CD4-positive, alpha-beta T cell treated with Interleukin-1 beta for 1 hour (primary cell): ENCODE data around the gene ACTL6B.

Experiments
- DNase-seq, 2 donors: peaks; one replicate each; pipeline ENCODE4 v3.0.0-alpha.2; 2020 to 2022

The ACTL6B gene

GRCh38 chr7:100626530-100627237 is 29.6 kb downstream of the ACTL6B start:
- peak; percentile 92 for DNase-seq

DNA sequence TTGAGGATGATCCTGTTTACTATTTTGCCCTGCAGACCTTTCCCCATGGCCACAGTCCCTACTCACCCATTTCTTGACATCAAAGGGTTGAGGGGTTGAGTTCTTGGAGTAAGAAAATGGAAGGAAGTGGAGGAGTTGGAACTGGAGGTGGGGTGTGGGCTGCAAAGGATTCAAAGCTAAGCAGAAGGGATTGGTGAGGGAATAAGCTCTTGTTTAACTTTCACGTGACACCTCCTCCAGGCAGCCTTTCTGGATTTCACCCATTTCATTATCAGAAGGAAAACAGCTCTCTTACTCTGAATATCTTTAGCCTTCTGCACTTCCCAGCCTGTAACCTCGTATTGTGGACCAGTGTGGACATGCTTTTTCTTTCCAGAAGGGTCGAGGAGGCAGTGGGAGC is 30.2 kb downstream of the ACTL6B start:
- DNase-seq = no peak

DNA sequence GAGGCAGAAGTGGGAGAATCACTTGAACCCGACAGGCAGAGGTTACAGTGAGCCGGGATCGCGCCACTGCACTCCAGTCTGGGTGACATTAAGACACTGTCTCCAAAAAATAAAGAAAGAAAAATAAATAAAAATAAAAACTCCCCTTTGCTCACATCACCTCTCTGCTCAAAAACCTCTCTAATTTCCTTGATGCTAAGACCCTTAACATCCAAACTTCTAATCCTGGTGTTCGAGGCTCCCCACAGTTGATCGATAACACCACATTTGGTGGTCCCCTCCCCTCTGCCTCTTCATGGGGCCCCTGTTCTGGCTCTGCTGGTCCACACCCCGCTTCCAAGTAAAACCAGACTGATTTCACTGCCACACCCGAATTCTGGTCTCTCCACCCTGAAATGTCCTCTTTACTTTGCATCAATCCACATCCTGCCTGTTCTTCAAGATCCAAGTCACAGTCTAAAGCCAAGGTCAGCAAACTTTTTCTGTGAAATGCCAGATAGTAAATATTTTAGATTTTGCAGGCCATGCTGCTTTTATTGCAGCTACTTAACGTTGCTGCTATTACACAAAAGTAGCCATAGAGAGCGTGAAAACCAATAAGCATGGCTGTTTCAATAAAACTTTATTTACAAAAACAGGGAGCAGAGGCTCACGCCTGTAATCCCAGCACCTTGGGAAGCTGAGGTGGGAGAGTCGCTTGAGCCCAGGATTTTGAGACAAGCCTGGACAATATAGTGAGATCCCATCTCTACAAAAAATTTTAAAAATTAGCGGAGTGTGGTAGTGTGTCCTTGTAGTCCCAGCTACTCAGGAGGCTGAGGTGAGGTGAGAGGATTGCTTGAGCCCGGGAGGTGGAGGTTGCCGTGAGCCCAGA is 32.1 kb downstream of the ACTL6B start:
- no peak for DNase-seq

GRCh38 chr7:100621554-100621953 is 34.7 kb downstream of the ACTL6B start:
- no peak for DNase-seq

DNA sequence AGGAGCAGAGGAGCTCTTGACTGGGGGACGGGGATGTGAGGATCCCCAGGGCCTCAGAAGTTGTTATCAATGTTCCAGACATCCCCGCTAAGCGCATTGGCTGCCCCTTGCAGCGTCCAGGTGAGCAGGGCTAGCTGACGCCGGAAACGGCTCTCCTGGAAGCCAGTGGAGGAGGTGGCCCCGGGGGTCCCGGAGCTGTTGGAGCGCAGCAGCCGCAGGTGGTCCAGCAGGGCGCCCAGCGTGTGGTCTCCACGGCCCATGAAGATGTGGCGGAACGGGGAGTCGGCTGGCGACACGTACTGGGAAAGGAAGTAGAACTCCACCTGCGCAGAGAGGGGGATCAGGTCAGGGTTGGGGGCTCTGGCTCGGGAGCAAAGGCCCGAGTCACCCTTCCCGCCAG is 35.4 kb downstream of the ACTL6B start:
- no peak for DNase-seq

- no peak for DNase-seq
These were observed 36.0 kb downstream of the ACTL6B start for GRCh38 chr7:100620239-100620638.

DNA sequence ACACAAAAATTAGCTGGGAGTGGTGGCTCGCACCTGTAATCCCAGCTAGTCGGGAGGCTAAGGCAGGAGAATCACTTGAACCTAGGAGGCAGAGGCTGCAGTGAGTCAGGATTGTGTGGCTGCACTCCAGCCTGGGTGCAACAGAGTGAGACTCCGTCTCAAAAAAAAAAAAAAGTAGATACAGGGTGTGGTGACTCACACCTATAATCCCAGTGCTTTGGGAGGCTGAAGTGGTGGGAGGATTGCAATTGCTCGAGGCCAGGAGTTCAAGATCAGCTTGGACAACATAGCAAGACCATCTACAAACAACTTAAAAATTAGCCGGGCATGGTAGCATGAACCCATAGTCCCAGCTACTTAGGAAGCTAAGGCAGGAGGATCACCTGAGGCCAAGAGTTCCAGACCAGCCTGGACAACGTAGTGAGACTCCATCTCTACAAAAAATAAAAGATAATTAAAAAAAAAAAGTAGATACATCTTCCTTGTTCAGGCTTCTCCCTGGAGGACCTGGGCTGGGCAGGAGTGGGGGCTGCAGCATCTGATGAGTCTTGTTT is 41.9 kb downstream of the ACTL6B start:
- no peak for DNase-seq

DNA sequence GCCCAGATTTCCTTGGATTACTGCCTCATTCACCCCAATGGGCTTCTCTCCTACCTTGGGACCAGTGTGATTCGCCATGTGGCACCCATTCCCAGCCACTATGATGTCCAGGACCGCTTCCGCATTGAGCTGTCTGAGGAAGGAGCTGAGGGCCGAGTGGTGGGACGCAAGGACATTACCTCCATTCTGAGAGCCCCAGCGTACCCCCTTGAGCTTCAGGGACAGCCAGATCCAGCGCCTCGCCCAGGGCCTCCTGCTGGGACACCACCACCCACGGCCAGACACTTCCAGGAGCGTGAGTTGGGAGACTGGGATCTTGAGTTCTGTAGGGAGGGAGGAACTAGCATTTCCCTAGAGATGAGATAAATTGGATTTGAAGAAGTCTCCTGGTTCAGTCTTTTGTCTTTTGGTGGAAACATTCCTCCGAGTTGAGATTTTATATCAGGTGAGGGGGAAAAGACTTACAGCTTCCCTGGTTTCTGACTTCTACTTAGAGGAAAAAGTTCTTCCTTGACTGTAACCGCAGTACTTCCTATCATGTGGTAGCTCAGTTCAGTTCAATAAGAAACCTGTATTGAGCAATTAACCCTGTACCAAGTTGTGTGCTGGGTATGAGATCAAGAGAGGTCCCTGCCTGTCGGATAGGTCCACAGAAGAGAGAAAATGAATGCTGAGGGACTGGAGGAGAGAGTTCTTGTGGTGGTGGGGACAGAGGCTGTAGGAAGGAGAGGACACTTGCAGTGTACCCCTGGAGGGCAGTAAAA is 42.7 kb downstream of the ACTL6B start:
- peak in 1 of 2 donors; percentile 13 for DNase-seq

- peak in 1 of 2 donors; percentile 22 for DNase-seq
These were observed 43.4 kb downstream of the ACTL6B start for GRCh38 chr7:100612730-100613390.

GRCh38 chr7:100611983-100612729 is 44.1 kb downstream of the ACTL6B start, which contains the start of gene MOSPD3:
TSS of gene MOSPD3 (plus strand) at chr7:100612540. CDS start at chr7:100612792, 252 bp downstream.
- DNase-seq = peak; percentile 98

- DNase-seq = no peak
These were observed 46.3 kb downstream of the ACTL6B start for GRCh38 chr7:100609958-100610357.

DNA sequence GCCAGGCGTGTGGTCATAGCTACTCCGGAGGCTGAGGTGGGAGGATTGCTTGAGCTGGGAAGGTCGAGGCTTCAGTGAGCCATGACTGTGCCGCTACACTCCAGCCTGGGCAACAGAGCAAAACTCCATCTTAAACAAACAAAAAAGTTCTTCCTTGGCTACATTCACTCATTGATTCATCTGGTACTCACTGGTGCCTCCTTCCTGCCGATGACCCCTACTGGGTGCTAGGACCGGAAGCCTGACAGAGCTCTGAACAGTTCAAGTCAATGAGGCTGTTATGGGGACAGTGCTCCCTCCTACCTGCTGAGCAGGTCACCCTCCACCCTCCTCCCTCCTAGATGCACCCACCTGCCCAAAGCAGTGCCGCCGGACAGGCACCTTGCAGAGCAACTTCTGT is 49.1 kb downstream of the ACTL6B start:
- no peak for DNase-seq

- no peak for DNase-seq
These were observed 49.9 kb downstream of the ACTL6B start for GRCh38 chr7:100606313-100606712.

GRCh38 chr7:100604976-100605911 is 51.0 kb downstream of the ACTL6B start:
- DNase-seq = peak; percentile 41 to 42

DNA sequence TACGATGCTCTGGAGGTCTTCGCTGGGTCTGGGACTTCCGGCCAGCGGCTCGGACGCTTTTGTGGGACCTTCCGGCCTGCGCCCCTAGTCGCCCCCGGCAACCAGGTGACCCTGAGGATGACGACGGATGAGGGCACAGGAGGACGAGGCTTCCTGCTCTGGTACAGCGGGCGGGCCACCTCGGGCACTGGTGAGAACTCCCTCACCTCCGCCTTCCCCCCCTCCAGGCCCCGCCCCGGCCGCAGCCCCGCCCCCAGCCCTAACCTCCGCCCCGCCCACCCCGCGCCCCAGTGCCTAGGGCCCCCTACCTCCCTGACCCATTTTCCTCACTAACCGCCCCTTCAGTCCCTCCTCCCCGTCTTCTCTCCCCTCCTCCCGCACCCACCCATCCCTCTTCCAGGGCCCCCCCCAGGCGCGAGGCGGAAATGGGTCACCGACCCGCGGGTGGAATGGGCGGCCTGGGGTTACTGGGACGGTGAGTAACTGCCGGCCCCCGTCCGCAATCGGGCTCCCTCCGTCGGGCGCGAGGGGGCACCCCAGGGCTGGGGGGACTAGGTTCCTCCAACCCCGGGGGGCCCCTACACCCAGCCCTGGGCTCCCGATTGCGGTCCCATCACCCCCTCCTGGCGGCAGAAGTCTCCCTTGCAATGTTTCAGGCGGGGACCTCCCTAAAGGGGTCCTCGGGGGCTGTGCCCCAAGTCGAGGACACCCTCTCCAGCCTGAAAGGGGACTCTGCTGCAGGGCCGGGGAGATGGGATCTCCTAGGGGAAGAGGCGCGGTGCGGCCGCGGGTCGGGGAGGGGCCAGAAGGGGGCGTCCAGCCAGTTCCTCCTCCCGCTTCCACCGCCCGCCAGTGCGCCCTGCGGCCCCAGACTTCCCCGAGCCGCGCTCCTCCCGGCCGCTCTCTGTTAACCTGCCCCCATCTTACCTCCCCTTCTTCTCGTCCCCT is 51.9 kb downstream of the ACTL6B start:
- DNase-seq = peak; percentile 79 to 83

DNA sequence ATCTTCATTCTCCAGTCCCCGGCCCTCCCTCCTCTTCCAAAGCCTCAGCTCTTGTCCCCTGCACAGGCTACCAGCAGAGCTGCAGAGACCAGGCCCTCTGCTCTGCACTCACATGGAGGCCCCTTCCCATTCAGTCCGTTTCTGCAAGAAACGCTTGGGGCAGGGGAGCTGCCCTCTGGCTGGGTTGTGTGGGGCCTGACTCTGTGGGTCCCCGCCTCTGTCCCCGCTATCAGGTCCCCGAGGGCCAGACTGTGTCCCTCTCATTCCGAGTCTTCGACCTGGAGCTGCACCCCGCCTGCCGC is 52.6 kb downstream of the ACTL6B start:
- DNase-seq = no peak

GRCh38 chr7:100602889-100603725 is 53.1 kb downstream of the ACTL6B start:
- DNase-seq = no peak

DNA sequence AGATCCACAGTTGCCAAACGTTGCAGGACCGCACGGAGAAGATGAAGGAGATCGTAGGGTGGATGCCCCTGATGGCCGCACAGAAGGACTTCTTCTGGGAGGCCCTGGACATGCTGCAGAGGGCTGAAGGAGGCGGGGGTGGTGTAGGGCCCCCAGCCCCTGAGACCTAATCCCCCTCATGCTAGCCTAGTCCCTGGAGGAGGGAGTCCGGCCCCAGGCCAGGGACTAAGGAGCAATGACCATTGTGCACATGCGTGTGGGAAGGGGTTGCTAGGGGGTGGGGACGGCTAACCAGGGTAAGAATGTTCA is 55.6 kb downstream of the ACTL6B start:
- no peak for DNase-seq
